CD4-positive, alpha-beta T cell treated with Interleukin-15 for 1 hour (primary cell): Measurements from ENCODE around the gene LRRC15.

Experiments used
- DNase-seq: peaks from one replicate; pipeline ENCODE4 v3.0.0-alpha.2; 2020

The LRRC15 gene

DNA sequence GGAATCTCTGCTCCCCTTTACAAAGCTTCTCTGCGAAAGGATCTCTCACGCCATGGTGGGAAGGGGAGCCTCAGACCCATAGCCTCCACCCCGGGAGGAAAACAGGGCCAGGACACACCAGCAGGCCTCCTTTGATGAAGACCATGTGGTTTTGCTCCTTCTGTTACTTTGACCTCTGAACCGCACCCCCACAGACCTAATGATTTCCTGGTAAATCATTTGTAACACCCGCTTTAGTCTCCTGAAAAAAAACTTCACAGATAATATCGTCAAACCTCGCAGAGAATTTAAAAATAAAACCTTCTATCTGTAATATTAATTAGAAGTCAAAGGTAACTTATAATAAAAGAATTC, 36.7 kb downstream of the LRRC15 start:
- DNase-seq = no peak

DNA sequence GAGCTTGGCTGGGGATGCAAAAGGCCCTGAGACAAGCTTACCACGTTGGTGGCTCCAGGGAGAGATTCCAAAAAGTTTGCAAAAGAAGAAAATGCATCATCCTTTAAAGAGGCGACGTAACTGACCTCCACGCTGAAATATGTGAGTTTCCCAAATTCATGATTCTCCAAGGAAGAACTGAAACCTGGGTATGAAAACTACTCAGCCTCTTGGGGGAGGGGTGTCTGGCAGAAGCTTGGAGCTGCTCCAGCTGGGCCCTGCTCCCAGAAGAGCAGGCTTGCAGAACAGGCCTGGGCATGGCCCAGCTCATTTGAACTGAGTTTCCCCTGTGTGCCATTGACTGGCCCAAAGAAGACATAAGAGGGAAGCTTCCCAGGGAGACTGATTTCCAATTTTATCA, 39.0 kb downstream of the LRRC15 start:
- no peak for DNase-seq

DNA sequence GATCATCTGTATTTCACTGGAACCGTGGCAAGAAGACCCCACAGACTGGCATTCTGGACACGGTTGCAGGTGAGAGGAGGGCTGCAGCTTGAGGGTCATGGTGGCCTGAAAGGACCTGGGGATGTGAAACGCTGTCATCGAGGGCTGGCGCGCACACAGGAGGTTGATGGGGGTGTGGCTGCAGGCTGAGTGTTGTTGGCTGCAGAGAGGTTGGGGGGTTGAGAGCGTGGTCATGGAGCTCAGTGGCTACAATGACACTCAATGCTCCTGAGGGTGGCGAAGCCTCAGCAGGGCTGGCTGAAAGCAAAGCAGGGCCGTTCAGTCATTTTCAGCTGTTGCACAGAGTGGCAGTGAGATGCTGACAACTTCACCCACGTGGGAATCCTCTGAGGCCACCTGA, 39.4 kb downstream of the LRRC15 start:
- DNase-seq = no peak

DNA sequence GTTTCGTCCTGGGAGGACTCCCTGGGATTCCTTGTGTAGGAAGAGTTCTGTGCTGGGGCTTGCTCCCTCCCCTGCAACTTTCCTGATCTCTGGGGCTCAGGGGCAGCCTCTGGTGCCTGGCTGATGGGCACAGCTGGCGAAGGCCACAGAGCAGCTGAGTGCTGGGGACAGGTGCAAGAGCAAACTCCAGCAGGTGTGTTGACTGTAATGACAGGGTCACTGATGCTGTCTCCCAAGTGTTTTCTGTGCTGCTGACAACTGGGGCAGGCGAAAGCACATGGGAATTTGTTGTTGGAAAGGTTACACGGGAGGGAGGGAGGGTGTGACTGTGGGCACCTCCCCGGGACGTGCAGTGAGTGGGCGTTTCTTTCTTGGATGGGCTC, 40.0 kb downstream of the LRRC15 start:
- no peak for DNase-seq

DNA sequence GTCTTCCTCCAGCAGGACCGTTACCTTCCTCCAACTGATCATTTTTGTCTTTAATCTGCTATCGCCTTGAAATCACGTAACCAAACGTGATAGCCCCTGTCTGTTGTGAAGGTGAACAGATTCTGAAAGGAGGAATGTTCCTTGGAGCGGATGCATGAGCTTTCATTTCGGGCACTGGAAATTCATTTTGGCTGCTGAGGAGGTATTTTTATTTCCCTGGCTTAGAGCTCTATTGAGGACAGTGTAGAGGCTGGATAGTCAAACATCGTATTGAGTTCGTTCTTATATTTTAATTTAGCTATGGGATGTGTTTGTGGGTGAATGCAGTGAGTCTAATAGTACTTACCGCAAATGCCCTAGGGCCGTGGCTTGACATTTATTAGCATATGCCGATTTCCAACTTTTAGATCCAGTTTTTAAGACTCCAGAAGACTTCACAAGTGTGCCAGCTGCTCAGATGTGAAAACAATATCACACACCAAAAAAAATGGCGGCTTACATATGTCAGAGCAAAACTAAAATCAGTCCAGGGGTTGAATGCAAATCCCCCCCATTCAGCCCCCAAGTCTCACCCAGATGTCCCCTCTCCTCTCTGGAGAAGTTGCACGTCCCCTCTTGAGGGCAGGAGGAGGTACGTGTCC, 40.5 kb downstream of the LRRC15 start:
- DNase-seq = no peak

DNA sequence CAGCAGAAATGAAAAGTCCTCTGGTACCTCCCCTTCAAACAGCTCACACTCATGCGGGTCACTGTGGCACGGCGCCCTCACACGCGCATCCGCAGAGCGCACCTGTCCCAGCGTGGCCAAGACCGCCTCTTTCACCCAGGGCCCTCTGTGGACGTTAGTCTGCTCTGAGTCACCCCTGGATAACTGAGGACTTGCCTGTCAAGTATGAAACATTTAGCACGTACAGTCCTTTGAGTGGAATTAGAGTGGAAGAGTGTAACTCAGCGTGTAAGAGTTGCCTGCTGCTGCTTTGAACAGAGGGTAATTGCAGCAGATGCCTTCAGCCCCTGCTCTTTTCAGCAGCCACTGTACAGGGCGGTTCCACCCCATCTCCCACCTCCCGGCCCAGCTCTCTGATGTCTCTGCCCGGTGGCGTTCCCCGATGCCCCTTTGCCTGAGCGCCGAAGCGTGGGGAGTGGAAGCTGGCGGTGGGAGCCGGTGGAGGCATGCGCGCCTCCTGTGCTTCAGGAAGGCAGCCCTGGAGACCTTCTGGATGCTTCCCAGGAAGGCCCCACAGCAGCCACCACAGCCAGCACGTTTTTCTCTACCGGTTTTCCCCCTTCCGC, 41.4 kb downstream of the LRRC15 start:
- no peak for DNase-seq

DNA sequence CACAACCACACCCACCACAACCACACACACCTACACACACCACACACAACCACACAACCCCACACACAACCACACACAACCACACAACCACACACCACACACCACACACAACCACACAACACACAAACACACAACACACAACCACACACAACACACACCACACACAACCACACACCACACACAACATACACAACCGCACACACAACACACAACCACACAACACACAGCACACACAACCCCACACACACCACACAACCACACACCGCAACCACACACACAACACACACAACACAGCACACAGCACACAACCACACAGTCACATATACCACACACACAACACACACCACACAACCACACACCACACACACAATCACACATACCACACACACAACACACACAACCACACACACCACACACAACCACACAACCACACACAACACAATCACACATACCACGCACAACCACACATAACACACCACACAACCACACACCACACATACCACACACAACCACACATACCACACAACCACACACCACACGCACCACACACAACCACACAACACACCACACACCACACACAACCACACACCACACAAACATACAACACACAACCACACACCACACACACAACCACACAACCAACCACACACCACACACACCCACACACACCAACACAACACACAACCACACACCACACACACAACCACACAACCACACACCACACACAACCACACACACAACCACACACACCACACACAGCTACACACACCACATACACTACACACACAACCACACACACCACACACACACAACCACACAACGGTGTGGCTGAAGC, 42.1 kb downstream of the LRRC15 start:
- DNase-seq = no peak

DNA sequence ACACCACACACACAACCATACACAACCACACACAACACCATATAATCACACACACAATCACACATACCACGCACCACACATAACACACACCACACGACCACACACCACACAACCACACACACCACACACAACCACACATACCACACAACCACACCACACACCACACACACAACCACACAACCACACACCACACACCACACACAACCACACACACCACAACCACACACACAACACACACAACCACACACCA, 42.6 kb downstream of the LRRC15 start:
- no peak for DNase-seq

DNA sequence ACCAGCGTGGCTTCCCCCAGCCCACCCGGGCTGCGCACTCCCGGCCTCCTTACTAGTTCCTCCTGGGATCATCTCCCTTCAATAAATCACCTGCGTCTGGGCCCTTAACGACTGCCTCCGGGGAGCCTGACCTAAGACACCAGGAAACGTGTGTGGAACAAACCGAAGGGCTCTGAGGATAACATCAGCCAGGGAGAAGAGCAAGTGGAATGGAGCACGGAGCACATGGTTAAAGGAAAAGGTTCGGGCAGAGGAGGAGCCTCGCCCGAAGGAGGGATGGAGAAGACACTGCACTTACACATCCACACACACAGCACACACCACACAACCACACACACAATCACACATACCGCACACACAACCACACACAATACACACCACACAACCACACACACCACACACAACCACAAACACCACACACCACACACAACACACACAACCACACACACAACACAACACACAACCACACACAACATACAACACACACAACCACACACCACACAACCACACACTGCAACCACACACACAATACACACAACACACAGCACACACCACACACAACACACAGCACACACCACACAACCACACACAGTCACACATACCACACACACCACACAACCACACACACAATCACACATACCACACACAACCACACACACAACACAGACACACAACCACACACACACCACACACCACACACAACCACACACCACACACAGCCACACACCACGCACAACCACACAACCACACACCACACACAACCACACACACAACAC, 43.2 kb downstream of the LRRC15 start:
- DNase-seq = no peak

DNA sequence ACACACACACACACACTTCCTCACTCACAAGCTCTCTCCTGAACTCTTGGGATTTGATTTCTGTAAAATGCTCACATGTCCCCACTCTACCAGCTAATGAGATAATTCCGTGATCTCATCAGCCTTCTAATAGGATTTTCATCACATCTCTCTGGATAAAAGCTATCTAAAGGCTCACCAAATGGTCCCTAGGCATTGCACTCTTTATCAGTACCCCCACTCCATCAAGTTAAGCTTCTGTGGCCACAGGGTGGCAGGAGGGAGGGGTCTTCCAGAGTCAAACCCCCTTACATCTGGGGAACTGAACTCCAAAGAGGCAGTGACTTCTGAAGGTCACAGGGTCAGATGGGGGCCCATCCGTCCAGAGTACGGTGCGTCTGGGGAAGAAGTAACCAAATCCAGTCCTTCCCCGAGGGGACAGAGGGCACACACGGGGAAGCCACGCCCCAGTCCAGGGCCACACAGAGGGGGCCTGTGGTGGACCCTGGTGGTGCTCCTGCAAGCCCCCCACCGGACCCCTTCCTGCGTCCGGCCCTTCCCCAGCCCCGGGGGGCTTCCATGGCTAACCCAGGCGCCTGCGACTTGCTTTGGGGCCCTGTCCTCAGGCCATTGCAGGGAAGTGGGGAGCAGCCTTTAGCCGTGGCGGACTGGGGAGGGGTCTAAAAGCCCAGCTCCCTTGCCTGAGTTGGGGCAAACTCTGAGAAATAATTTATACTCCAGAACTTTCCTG, 44.0 kb downstream of the LRRC15 start:
- DNase-seq = no peak

DNA sequence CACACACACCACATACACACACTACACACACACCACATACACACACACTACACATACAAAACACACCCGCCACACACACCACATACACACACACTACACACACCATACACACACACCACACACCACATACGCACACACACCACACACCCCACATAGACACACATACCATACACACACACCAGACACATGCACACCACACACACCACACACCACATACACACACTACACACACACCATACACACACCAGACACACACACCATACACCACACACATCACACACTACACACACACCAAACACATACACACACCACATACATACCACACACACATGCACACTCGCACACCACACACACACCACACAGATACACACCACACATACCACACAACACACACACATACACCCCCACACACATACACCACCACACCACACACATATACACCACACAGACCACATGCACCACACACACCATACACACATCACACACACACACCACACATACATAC, 44.7 kb downstream of the LRRC15 start:
- DNase-seq = no peak

DNA sequence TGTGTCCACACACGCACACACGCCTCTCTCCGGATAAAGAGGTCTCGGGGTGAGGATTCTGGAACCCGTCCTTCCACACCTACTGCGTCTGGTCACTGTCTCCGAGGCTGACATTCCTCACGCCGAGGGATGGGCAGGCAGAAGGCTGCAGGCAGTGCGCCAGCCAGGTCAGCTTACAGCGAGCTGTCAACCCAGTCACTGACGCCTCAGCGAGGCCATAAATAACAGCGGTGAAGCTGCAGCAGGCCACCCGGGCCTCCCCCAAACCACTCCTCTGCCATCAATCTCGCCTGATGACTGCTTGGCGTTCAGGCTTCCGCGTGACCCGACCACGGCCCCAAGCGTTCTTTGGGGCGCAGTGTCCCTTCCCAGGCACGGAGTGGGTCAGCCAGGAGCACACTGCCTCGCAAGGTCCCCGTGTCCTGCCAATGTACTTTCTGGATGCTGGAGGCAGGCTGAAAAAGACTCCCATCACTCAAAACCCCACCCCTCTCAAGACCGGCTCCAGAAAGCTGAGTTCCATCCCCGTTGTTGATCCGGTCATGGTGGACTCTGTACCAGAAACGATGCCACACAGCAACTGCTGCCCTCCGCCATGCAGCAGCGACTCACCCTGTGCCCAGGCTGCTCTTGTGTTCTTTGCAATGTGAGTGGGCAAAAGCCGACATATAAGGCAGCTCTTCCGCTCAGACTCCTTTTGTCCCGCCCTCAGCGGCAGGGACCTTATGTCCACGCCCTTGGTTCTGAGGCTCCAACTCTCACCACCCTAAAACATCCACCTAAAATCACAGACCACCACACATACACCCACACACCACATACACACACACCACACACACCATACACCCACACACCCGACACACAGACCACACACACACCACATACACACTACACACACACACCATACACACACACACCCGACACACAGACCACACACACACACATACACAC, 45.5 kb downstream of the LRRC15 start:
- peak; percentile 43 for DNase-seq

DNA sequence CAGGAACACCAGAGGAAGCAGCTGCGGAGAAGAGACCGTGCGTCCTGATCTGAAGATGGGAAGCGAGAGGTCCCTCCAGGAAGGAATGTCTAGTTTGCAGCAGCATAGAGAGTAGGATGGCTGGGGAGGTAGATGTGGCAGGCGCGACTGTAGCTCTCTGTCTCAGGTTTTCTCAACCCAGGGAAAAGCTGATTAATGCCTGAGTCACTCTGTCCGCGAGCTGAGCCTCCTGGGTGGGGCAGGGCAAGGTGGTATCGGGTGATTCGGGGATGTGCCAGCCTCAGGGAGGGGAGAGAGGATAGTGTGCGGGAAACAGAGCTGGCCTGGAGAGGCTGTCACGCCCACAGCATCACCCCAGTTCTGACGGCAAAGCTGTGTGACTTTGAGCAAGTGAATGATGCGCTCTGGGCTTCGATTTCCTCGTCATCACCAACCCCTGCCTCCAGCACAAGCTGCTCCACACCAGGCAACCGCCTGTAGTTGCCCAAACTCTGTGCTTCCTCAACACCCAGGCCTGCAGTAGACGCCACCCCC, 46.8 kb downstream of the LRRC15 start:
- DNase-seq = no peak

DNA sequence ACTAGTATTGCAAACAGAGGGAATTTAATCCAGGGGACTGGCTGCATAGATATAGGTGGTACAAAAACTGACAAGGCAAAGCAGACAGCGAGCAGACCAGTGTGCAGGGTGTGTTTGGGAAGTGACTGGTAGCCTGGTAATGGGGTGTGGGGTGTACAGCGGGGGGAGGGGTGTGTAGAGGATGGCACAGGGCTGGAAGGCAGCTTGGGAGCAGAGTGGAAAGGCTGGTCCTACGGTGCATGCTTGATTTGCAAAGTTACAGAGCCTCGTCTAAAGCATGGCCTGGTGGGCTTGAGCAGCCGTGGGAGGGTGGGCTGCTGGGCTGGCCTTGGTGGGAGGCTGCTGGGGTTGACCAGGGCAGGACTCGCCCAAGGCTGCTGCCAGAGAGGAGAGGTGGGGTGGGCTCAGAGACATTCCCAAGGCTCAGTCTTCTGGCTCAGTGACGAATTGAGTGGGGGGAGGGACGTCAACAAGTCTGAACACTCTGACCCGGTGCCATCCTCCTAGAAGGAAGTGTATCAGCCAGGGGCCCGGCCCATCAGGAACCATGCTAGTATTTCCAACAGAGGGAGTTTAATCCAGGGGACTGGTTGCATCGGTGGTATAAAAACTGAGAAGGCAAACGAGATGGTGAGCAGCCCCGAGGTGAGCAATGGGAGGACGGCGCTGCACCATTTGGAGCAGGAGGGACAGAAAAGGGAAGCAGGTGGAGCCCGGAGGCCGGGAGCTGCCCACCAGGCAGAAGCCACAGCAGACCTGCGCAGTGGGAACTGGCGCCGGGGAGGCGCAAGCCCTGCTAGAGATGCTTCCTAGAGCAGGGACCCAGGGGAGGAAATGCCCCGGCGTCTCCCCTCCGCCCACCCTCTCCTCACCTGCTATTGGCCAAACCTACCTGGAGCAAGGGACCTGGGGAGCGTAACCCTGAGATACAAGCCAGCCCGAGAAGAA, 47.6 kb downstream of the LRRC15 start:
- no peak for DNase-seq

DNA sequence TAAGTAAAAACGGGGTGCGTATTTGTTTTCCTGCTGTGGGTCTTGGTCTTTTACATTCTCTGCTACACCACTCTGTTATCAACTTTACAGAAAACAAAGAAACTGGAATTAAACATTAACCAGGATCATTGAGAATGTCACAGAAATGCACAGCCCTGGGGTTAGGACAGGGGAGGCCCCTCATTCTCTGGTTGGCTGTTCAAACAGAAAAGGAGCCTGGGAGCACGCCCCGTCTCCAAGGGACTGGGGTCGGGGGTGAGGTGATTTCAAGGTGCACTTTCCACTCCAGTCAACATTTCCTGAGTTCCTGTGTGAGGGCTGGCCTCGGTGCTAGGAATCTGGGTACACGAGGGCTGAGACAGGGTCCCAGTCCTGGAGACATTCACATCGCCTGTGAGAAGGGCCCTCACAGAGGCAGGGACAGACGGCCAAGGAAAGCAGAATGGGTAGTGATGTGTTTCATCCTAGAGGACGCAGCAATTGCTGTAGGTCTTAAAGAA, 48.7 kb downstream of the LRRC15 start:
- DNase-seq = no peak

DNA sequence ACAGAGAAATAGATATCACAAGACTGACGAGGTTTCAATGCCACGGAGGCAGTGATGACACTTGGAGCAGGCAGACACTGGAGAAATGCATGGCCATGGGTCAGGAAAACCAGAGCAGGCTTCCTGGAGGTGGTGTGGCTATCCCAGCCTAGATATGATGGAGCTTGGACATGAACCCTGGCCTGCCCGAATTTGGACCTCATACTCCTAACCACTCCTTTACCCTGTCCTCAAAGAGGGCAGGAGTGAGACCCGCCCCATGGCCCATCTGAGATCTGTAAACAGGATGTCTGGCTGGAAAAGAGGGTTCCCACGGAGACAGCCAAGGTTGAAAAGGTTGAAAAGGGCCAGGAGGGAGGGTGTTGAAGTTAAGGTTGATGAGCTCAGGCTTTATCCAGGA, 49.4 kb downstream of the LRRC15 start:
- DNase-seq = no peak

DNA sequence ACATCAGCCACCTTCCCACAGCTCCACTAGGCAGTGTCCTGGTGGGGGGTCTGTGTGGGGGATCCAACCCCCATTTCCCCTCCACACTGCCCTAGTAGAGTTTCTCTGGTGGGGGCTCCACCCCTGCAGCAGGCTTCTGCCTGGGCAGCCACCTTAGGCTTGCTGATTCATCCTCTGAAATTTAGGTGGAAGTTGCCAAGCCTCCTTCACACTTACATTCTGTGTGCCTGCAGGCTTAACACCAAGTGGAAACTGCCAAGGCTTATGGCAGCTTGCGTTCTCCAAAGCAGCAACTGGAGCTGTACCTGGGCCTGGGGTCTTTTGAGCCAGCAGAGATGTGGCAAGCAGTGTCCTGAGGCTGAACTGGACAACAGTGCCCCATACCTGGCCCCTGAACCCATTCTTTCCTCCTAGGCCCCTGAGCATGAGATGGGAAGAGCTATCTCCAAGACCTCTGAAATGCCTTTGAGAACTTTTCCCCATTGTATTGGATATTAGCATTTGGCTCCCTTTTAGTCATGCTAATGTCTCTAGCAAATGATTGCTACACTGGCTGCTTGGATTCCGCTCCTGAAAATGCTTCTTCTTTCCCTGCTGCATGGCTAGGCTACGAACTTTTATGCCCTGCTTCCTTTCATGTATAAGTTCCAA, 50.9 kb downstream of the LRRC15 start:
- DNase-seq = no peak

DNA sequence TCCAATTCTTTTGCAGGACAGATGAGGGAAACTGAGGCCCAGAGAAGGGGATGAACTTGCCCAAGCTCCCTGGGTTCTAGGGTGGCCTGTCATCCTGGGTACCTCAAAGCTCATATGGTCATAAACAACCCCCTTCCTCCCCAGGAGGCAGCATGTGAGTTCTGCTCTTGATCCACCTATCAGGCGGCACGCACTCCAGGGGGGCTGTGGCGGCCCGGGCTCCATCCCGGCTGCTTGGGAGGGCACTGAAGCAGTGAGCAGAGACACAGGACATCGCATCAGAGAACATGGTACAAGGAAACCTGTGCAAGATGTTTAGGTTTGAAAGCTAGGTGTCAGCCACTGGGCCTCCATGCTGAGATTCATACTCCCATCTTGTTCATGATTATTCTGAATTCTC, 52.6 kb downstream of the LRRC15 start:
- no peak for DNase-seq

DNA sequence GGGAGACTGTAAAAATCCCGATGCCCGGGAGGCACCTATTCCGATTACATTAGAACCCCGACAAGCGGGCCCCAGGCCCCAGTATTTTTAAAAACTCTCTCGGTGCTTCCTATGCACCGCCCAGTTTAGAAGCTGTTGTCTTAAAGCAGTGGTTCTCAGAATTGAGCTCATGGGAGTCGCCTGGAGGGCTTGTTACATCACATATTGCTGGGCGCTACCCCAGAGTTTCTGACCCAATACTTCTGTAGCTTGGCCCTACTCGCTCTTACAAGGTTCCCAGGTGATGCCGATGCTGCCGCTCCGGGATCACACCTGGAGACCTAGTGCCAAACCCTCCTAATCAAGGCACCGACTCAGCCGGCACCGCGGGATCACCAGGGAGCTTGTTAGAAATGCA, 53.6 kb downstream of the LRRC15 start:
- DNase-seq = no peak
